SKM-1 treated with dmso at 0.1 percent for 144 hours (cell line): ENCODE measurements around the gene RAC2.
A peak's percentile ranks its signal among the peaks of the same experiment; 100 is the strongest.

Source experiments
- DNase-seq: peaks from one replicate; lab custom pipeline; 2025; ENCODE audit not compliant: unreplicated experiment; lab: John Stamatoyannopoulos, UW

RAC2 gene

GRCh38 chr22:37192204-37192603, 51.9 kb downstream of the RAC2 start:
- DNase-seq, result no peak

GRCh38 chr22:37190262-37190780, 53.7 kb downstream of the RAC2 start:
- no peak for DNase-seq

DNA sequence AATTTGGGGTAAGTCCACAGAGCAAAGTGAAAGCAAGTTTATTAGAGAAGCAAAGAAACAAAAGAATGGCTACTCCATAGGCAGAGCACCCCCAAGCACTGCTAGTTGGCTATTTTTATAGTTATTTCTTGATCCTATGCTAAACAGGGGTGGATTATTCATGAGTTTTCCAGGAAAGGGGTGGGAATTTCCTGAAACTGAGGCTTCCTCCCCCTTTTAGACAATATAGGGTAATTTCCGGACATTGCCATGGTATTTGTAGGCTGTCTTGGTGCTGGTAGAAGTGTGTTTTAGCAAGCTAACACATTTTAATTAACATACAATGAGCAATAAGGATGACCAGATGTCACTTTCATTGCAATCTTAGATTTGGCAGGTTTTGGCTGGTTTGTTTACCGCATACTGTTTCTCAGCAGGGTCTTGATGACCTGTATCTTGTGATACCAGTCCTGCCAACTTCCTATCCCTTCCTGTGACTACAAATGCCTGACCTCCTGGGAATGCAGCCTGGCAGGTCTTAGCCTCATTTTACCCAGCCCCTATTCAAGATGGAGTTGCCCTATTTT, 55.1 kb downstream of the RAC2 start:
- no peak for DNase-seq

GRCh38 chr22:37187891-37188761, 55.9 kb downstream of the RAC2 start, which contains the start of gene C1QTNF6:
Gene C1QTNF6, minus strand, starts transcription at chr22:37188247. Its CDS starts 34 bp downstream, at chr22:37188213.
- no peak for DNase-seq

DNA sequence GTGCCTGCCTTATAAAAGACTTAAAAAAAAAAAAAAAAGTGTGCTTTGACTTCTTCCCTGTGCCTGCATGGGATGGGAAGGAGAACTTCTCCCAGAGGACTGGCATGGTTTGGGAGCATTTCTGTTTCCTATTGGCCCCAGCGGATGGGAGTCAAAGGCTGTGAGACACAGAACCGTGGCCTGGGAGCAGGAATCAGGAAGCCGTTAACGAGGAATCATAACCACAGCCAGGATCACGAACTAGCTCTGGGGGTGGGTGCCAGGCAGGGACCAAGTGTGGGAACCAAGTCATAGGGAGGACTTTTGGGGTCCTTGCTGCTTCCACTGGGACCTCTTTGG, 56.5 kb downstream of the RAC2 start:
- no peak for DNase-seq

DNA sequence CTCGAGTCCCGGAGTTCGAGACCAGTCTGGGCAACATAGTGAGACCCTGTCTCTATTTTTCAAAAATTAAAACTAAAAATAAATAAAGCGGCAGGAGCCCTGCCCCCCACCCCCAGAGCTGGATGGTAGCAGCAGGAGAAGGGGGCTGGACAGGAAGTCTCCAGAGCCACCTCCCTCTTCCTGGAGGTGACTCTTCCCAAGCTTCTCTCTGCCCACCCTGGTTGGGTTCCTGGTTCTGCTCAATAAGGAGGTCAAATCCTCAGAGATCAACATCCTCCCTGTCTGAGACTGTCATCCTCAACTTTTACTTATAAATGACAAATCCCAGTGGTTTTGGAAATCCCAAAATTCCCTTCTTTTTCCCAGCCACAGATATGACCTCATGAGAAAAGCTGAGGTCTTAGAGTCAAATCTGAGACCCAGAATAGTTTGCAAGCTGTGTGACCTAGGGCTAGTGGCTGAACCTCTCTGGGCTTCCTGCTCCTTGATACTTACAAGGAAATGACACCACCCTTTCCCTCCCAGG, 57.0 kb downstream of the RAC2 start:
- no peak for DNase-seq

- peak; percentile 27 for DNase-seq
Measured at GRCh38 chr22:37186228-37186996, 57.7 kb downstream of the RAC2 start.

- no peak for DNase-seq
Measured at GRCh38 chr22:37185646-37186227, 58.3 kb downstream of the RAC2 start.

DNA sequence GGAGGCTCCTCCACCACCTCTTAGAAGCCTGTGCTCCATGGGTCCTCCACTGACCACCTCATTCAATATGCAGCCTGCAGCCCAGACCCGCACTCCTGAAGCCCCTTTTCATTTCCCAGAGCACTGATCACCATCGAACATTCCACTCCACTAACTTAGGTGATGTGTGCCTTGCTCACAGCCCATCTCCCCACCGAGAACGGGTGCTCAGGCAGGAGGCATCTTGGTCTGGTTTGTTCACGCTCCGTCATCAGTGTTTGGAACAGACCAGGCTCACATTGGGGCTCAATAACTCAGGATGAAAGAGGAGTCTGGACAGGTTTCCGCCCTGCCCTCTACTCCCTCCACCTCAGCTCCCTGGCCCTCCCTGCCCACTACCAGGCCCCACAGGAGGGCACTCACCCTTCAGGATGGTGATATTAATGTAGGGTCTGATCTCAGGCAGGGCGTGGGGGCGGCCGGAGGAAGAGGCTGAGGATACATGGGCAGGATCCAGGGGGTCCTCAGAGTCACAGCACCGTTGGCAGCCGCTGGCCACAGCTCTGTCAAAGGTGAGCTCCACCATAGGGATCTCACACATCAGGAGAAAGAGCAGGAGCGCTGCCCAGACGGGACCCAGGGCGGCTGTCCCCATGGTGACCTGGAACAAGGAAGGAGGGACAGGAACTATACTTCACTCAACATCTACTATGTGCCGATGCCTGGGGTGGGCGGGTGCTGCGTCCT, 59.1 kb downstream of the RAC2 start:
- DNase-seq, result no peak

DNA sequence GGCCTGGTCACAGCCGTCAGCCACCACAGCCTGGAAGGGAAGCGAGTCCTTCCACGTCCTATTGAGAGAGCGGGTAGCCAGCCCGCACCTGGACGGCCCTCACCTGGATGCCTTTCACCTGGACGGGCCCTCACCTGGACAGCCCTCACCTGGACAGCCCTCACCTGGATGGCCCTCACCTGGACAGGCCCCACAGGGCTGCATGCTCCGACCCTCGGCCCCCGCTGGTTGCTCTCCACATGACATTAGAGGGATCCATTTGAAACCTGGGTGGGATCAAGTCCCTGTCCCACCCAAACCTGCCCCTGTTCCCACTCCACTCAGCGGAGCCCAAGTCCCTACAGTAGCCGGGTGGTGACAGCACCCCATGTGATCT, 59.7 kb downstream of the RAC2 start:
- DNase-seq, result no peak

DNA sequence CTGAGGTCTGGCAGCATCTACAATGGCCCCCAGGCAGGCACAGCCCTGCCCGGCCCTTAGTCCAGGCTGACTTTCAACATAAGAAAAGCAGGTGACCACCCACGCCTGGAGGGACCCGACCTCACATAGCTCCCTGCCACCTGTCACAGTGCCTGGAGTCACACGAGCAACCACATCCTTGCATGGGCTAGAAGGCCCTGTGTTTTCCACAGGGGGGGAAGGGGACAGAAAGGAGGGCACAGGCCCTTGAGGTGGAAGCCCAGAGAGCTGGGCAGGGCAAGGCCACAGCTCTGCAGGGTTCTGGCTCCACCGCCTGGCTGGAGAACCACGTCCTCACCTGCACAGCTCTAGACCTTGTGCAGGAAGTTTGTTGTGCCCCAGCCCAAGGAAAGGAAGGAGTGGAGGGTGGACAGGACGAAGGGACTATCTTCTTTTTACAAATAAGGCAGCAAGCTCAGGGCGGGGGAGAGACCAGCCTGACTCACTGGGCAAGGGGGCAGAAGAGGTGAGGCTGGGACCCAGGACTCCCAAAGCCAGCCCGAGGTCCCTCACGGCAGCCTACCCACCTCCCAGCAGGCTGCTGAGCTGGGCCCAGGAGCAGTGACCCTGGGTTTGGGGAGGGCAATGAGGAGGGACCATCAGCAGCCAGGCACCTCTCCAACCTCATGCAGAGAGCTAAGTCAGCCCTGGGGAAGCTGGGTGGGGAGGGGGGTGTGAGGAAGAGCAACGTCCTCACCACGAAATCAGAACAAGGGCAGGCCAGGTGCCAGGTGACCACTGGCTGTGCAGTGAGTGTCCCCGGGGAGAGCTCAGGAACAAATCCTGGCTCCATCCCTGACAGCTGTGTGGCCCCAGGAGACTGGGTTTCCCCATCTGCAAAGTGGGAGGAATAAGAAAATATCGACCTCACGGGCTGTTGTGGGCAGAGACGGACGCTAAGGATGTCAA, 60.4 kb downstream of the RAC2 start:
- no peak for DNase-seq

DNA sequence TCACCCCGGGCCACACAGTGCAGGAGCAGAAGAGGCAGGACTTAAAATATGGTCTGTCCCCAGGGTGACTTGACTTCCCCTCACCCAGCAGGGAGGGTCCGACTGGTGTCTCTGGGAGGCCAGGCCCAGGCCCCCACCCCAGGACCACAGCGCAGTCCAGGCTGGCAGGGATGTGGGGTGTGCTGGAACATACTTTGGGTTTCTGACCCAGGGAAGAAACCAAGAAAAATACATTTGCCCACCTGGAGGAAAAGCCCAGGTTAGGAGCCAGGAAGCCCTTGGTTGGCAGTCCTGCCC, 61.2 kb downstream of the RAC2 start:
- no peak for DNase-seq

DNA sequence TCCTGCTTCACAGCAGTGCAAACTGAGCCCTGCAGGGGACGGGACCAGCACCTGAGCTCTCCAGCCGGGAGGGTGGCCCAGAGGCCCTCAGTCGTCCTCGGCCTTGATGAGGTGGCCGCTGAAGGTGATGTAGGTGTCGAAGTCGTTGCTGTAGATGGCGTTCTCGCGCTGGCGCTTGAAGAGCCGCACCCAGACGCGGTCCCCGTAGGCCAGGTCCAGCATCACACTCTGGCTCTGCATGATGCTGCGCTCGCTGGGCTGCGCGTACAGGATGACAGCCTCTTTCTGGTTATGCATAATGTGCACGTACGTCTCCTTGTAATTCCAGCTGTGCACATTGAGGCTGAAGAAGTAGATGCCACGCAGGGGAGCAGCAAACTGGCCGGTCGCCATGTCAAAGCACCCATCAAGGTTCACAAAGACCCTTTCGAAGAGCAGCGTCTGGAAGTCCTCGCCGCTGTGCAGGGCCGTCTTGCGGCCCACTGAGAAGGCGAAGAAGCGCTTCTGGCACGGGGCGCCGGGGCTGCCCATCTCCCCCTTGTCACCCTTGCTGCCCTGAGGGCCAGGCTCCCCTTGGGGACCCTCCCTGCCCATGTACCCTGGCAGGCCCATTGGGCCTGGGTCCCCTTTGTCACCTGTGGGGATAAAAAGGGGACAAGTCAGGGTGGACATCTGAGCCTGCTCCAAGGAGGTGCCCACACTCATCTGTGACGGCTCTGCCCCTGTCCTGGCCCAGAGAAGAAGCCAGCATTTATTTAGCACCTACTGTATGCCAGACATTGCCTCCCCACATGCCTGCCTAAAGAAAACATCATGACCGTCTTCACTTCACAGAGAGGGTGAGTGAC, 61.7 kb downstream of the RAC2 start:
- no peak for DNase-seq

DNA sequence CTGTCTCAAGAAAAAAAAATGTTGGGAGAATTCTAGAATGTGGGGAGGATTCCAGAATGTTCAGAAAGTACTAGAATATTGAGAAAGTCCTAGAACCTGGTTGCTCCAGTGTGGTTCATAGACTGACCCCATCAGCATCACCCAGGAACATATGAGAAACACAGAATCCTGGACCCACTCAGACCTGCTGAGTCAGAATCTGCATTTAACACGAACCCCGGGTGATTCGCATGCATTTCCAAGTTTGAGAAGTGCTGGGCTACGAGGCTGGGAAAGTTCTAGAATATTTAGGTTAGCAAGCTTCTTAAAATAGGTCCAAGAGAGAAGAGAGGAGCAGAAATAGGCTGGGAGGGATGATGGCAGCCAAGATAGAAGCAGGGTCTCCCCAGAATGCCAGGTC, 62.4 kb downstream of the RAC2 start:
- DNase-seq, result no peak

DNA sequence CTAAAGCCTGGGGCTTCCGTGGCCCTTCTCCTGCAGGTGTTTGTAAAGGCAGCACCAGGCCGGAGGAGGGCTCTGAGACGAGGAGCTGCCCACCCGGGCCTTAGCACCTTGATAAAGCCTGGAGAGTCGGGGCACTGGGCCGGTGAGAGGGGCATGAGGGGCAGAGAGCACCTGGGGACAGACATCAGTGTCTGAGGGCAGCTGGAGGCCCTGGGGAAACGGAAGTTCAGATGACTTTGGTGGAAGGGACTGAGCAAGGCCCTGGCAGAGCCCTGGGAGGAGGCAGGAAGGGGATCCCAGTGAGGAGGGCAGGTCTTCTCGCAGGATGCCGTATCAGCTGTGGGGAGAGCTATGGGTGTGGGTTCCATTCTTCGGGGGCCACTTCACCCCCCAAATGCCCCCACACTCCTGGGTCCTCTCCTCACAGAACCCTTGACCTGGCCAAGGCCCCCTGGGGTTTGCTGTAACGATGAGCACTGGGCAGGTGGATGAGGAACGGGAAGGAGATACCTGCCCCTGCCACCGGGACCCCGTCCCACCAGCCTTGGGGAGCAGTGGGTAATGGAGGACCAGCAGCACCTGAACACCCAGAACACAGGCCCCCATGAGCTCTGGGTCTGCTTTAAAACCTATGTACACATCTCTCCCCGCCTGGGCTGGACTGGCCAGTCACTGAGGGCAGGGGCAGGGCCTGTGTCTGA, 63.4 kb downstream of the RAC2 start:
- no peak for DNase-seq

DNA sequence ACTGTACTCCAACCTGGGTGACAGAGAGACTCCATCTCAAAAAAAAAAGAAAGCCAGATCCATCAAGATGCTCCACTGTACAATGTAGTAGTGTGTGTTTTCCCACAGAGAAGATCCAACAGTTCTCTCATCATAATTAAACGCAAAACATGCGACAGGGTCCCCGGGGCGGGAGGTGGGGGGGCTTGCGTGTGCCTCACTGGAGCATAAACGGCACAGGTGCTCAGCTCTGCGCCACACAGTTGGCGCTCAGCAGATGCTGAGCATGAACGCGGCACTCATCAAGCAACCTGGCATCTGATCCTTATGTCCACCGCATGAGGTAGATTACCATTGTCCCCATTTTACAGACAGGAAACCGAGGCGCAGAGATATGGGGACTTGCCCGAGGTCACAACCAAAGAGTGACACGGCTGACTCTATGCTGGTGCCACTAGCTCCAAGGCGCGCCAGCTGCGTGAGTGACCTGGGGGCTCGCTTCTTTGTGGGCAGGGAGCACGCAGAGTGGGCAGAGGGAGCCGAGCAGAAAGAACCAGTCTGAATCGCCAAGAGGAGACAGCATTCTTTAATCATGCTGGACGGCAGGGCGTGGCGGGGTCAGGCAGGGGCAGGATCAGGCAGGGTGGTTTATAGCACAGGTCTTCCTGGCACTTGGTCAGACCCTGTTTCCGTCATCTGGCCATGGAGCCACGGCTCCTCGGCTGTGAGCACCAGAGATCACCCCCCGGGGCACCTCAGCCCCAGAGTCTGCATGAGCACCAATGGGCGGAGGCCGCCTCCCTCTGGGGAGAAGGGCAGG, 64.2 kb downstream of the RAC2 start:
- DNase-seq, result no peak

GRCh38 chr22:37179126-37179470, 65.0 kb downstream of the RAC2 start:
- no peak for DNase-seq
